B cell (primary cell): ENCODE data around the gene NCBP2L. TPM values are rescaled to one million over a fixed set of nuclear protein-coding genes. Genes with fewer than 3 reads are reported as not detected.
A peak's percentile ranks its signal among the peaks of the same experiment; 100 is the strongest.

Source experiments
- ATAC-seq: fragments of 200-7000 bp; cut with Tn5 transposase; one replicate; pipeline ENCODE4 v1.10.0; 2021; ENCODE audit warnings: low read depth, mild to moderate bottlenecking, moderate number of reproducible peaks, moderate library complexity
- CTCF ChIA-PET: fragments of 350-600 bp; sonication (Branson Sonifier 250); formaldehyde crosslinking; loops from one replicate; lab custom pipeline; 2021; ENCODE audit warnings: antibody characterized with exemption, inconsistent platforms; lab: Charles Lee
- POLR2A ChIA-PET: fragments of 350-600 bp; sonication (Branson Sonifier 250); formaldehyde crosslinking; loops from one replicate; lab custom pipeline; 2021; ENCODE audit warnings: antibody characterized with exemption; lab: Charles Lee
- DNase-seq: peaks from one replicate; pipeline ENCODE4 v3.0.0; 2013
- H2AFZ ChIP-seq: 2 replicates; pipeline ENCODE4 v1.6.1; 2012; ENCODE audit warnings: mild to moderate bottlenecking, low read depth, low read length; ENCODE audit not compliant: insufficient read depth, poor library complexity, severe bottlenecking
- H3K27ac ChIP-seq, 2 donors: 1 replicate in 1 of 2; 2 replicates in 1 of 2; pipeline ENCODE4 v1.5.1; 2012 to 2013; ENCODE audit warnings: low read length in 2 of 2, mild to moderate bottlenecking in 2 of 2, moderate library complexity in 1 of 2
- H3K27me3 ChIP-seq, 4 experiments: fragments of 200-600 bp in 1 of 4; sonication (generic) in 1 of 4; replicated peaks in 1 of 4; 1 replicate in 2 of 4; 2 replicates in 2 of 4; pipeline versions ENCODE4 v1.6.1 to v1.7.0; 2013 to 2016; ENCODE audit warnings: low read length in 3 of 4, mild to moderate bottlenecking in 2 of 4, mixed read lengths in 1 of 4, moderate library complexity in 1 of 4; ENCODE audit not compliant: insufficient read depth in 4 of 4, control insufficient read depth in 3 of 4; ENCODE audit errors: control extremely low read depth in 1 of 4
- H3K36me3 ChIP-seq, 2 experiments: replicated peaks in 1 of 2; 1 replicate in 1 of 2; 2 replicates in 1 of 2; pipeline versions ENCODE4 v1.6.1 to v1.7.1; 2013; ENCODE audit warnings: low read length in 1 of 2; ENCODE audit not compliant: insufficient read depth in 2 of 2, control insufficient read depth in 1 of 2; ENCODE audit errors: control extremely low read depth in 1 of 2, extremely low read depth in 1 of 2
- H3K4me1 ChIP-seq, 2 donors: fragments of 200-600 bp in 1 of 2; sonication (generic) in 1 of 2; 1 replicate in 1 of 2; 2 replicates in 1 of 2; pipeline versions ENCODE4 v1.5.1 to v1.6.1; 2013 to 2017; ENCODE audit warnings: low read length in 2 of 2; ENCODE audit not compliant: control insufficient read depth in 2 of 2, insufficient read depth in 2 of 2
- H3K4me2 ChIP-seq: replicated peaks from 2 replicates; pipeline ENCODE3; 2012; ENCODE audit warnings: mild to moderate bottlenecking, low read depth, low read length; ENCODE audit not compliant: poor library complexity, severe bottlenecking
- H3K4me3 ChIP-seq, 5 experiments: fragments of 200-600 bp in 1 of 5; sonication (generic) in 1 of 5; 1 replicate in 3 of 5; 2 replicates in 2 of 5; pipeline versions ENCODE4 v1.5.1 to v1.7.0; 2011 to 2016; ENCODE audit warnings: low read length in 4 of 5, mild to moderate bottlenecking in 4 of 5, low read depth in 2 of 5, control low read depth in 1 of 5, moderate library complexity in 1 of 5; ENCODE audit not compliant: insufficient read depth in 1 of 5; ENCODE audit errors: control extremely low read depth in 1 of 5, extremely low read depth in 1 of 5
- H3K79me2 ChIP-seq: fragments of 200-600 bp; sonication (generic); one replicate; pipeline ENCODE4 v1.6.0; 2016; ENCODE audit warnings: low read length; ENCODE audit not compliant: control insufficient read depth, insufficient read depth
- H3K9ac ChIP-seq: fragments of 200-600 bp; sonication (generic); 2 replicates; pipeline ENCODE4 v1.6.1; 2017; ENCODE audit warnings: mild to moderate bottlenecking, low read length, moderate library complexity
- H3K9me3 ChIP-seq, 3 donors: one replicate each; pipeline versions ENCODE4 v1.6.1 to v1.7.1; 2013; ENCODE audit warnings: low read length in 2 of 3; ENCODE audit not compliant: control insufficient read depth in 2 of 3, insufficient read depth in 1 of 3; ENCODE audit errors: control extremely low read depth in 1 of 3
- H4K20me1 ChIP-seq: 2 replicates; pipeline ENCODE4 v1.6.0; 2012; ENCODE audit warnings: mild to moderate bottlenecking, low read length; ENCODE audit not compliant: insufficient read depth, control insufficient read depth, poor library complexity, severe bottlenecking
- H3K27ac Mint-ChIP-seq: one replicate; pipeline ENCODE4 v1.8.0; 2021; ENCODE audit warnings: mixed read lengths
- H3K27me3 Mint-ChIP-seq: one replicate; pipeline ENCODE4 v1.8.0; 2021; ENCODE audit warnings: mixed read lengths
- H3K4me1 Mint-ChIP-seq: one replicate; pipeline ENCODE4 v1.8.0; 2021; ENCODE audit warnings: mixed read lengths
- H3K4me3 Mint-ChIP-seq: one replicate; pipeline ENCODE4 v1.8.0; 2021; ENCODE audit warnings: mixed read lengths
- H3K9me3 Mint-ChIP-seq: one replicate; pipeline ENCODE4 v1.8.0; 2022; ENCODE audit warnings: mixed read lengths; ENCODE audit not compliant: insufficient read depth
- CTCF ChIP-seq: fragments of 200-600 bp; IDR thresholded peaks from one replicate; pipeline ENCODE4 v1.8.0; 2022; ENCODE audit warnings: antibody characterized with exemption, mild to moderate bottlenecking
- EZH2 ChIP-seq: IDR thresholded peaks from 2 replicates; pipeline ENCODE4 v1.6.1; 2012; ENCODE audit warnings: borderline replicate concordance, low read depth, mild to moderate bottlenecking, moderate library complexity, low read length; ENCODE audit not compliant: insufficient read depth, poor library complexity, severe bottlenecking
- WGBS: methylation state at CpG from one replicate; pipeline ENCODE4 v1.1.5; 2013; ENCODE audit warnings: missing lambda C conversion rate; ENCODE audit not compliant: insufficient coverage; 5-methylcytosine and 5-hydroxymethylcytosine counted together
- intact Hi-C: fragments of 100-400 bp; cut with micrococcal nuclease; formaldehyde crosslinking; loops from one replicate; pipeline ENCODE4 v1.10.0; 2022
- polyA plus RNA-seq: library from polyadenylated mRNA; depleted of rRNA; stranded (reverse); fragments of >200 nt; gene quantifications from 2 replicates; pipeline ENCODE4 v1.2.3, GENCODE V29; 2012
- total RNA-seq, 2 donors: library from RNA; stranded (reverse); fragments of 120-200 nt in 1 of 2; gene quantifications; 1 replicate in 1 of 2; 2 replicates in 1 of 2; pipeline versions ENCODE4 v1.2.3 to v1.2.4, GENCODE V29; 2013 to 2022

NCBP2L gene
- total and polyA plus RNA-seq, 2 donors (not counting 1 experiment from before 2014, with no cell fraction given) = not detected

DNA sequence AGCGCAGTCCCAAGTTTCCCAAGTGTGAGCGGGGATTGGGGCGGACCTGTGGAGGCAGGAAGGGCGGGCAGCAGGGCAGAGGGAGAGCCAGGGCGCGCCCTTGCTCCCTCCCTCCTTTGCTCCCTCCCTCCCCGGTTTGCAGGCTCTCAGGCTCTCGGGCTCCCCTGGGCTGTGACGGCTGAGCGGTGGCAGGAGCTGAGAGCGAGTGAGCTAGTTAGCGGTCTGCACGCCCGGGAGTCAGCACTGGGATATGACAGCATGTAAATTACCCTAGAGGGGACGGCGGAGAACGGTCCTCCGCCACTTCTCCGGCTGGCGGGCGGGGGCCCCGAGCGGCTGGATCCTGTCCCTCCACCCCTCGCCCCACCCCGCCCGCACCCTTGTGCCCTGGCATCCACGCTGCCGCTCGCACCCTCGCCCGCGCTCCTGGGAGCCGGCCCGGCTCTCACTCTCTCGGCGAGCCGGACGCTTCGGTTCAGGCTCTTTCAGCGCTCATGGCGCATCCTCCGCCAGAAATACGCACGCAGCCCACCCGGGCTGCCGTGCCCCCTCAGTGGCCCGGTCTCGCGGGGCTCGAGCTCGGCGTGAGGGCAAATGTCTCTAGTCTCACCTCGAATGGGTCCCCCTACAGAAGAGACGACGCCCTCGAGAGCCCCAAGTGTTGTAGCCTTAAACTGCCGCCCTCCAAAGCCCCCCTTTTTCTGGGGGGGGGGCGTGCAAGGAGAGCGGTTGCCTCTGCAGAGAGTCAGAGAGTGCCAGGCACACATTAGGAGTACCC lies 1.6 kb upstream of the NCBP2L start, which contains the start of gene TSC22D3:
Gene TSC22D3 (minus strand): TSS at position 54 of the 778 bp plus-strand sequence. CDS start 368 bp downstream, outside the sequence.
- intact Hi-C loops = loop anchor here (1.0 to 5.0 kb wide), 4 partner anchors 34 to 751 kb away; partner anchors contain the start of gene FRMPD3
- Histone ChIP-seq H4K20me1 (no peaks in the 10 kb centered on the region), H3K27ac (peak within 1 kb of the TSS in 1 of 2 donors; percentile 12), H3K4me1 (peaks cover 14 to 23% of the 10 kb centered on the region in 2 donors), H3K4me2 (peak within 1 kb of the TSS; percentile 87), H3K9me3 (no peaks in the 10 kb centered on the region), H3K4me3 (peak within 1 kb of the TSS; percentile 48 to 72 (median 60)), H3K36me3 (no peaks in the 10 kb centered on the region), H3K79me2 (no peaks in the 10 kb centered on the region), H3K9ac (peak within 1 kb of the TSS; percentile 69), H2AFZ (peak within 1 kb of the TSS; percentile 82), H3K27me3 (peaks cover 0 to 9% (median 0%) of the 10 kb centered on the region in 4 experiments)
- TF ChIP-seq CTCF (no peak), EZH2 (no peak)
- peak; percentile 69 for ATAC-seq
- peak; percentile 70 for DNase-seq
- no peaks in the 10 kb centered on the region for H3K27me3 Mint-ChIP-seq
- ChIA-PET CTCF (interaction anchor here (0.9 to 6.0 kb wide), 17 partner anchors 8 to 777 kb away, joined by 3 to 246 read pairs (median 6); partner anchors contain the start of gene PRPS1), POLR2A (interaction anchor here (0.7 to 3.5 kb wide), 10 partner anchors 10 to 148 kb away, joined by 3 to 53 read pairs (median 4); partner anchors contain the start of gene PRPS1)
- peaks cover 21% of the 10 kb centered on the region for H3K4me1 Mint-ChIP-seq
- under 1% methylated on average over 38 of the region's 59 CpGs for WGBS
- peak within 1 kb of the TSS; percentile 80 for H3K27ac Mint-ChIP-seq
- peak within 1 kb of the TSS; percentile 84 for H3K4me3 Mint-ChIP-seq
- no peaks in the 10 kb centered on the region for H3K9me3 Mint-ChIP-seq
